Natural killer cell (primary cell): ENCODE results near the gene GNAT2. TPM values are rescaled to one million over a fixed set of nuclear protein-coding genes. Genes with fewer than 3 reads are reported as not detected.
A peak's percentile ranks its signal among the peaks of the same experiment; 100 is the strongest.

ENCODE experiments used
- ATAC-seq, 3 donors: fragments of 150-1000 bp in 2 of 3; fragments of 200-7000 bp in 1 of 3; cut with Tn5 transposase; 1 replicate in 1 of 3; 2 replicates in 2 of 3; pipeline ENCODE4 v1.10.0; 2021; ENCODE audit warnings: mild to moderate bottlenecking in 2 of 3, moderate library complexity in 2 of 3
- DNase-seq, 2 donors: peaks; one replicate each; pipeline versions ENCODE4 v3.0.0 to v3.0.0-alpha.2; 2013 to 2021; ENCODE audit warnings: mixed read lengths in 1 of 2
- H3K27ac ChIP-seq: one replicate; pipeline ENCODE4 v1.5.1; 2013; ENCODE audit warnings: mild to moderate bottlenecking, low read length
- H3K27me3 ChIP-seq: one replicate; pipeline ENCODE4 v1.6.1; 2013; ENCODE audit warnings: low read length; ENCODE audit not compliant: control insufficient read depth, insufficient read depth
- H3K36me3 ChIP-seq: one replicate; pipeline ENCODE4 v1.6.1; 2013; ENCODE audit warnings: low read length; ENCODE audit not compliant: control insufficient read depth, insufficient read depth
- H3K4me1 ChIP-seq: one replicate; pipeline ENCODE4 v1.6.1; 2013; ENCODE audit warnings: low read length; ENCODE audit not compliant: control insufficient read depth, insufficient read depth
- H3K4me3 ChIP-seq: one replicate; pipeline ENCODE4 v1.5.1; 2013; ENCODE audit warnings: low read length
- H3K9me3 ChIP-seq: one replicate; pipeline ENCODE4 v1.6.1; 2013; ENCODE audit warnings: low read length; ENCODE audit not compliant: control insufficient read depth, insufficient read depth
- H3K27ac Mint-ChIP-seq, 2 donors: one replicate each; pipeline ENCODE4 v1.8.0; 2022; ENCODE audit warnings: mild to moderate bottlenecking in 2 of 2, mixed read lengths in 2 of 2, moderate library complexity in 1 of 2
- H3K27me3 Mint-ChIP-seq, 2 donors: one replicate each; pipeline ENCODE4 v1.8.0; 2022; ENCODE audit warnings: low read depth in 2 of 2, mixed read lengths in 2 of 2
- H3K36me3 Mint-ChIP-seq: one replicate; pipeline ENCODE4 v1.8.0; 2022; ENCODE audit warnings: mixed read lengths
- H3K4me1 Mint-ChIP-seq, 2 donors: one replicate each; pipeline ENCODE4 v1.8.0; 2022; ENCODE audit warnings: mixed read lengths in 2 of 2
- H3K4me3 Mint-ChIP-seq: one replicate; pipeline ENCODE4 v1.8.0; 2022; ENCODE audit warnings: mild to moderate bottlenecking, moderate library complexity, mixed read lengths
- H3K9me3 Mint-ChIP-seq, 2 donors: one replicate each; pipeline ENCODE4 v1.8.0; 2022; ENCODE audit warnings: mixed read lengths in 2 of 2
- WGBS: methylation state at CpG from one replicate; pipeline ENCODE4 v1.1.7; 2013; ENCODE audit warnings: missing lambda C conversion rate; ENCODE audit not compliant: insufficient coverage; 5-methylcytosine and 5-hydroxymethylcytosine counted together
- intact Hi-C: fragments of 100-400 bp; cut with micrococcal nuclease; formaldehyde crosslinking; loops from one replicate; pipeline ENCODE4 v1.14.2; 2022
- total RNA-seq, 4 donors: library from RNA; stranded (reverse); fragments of 120-200 nt in 1 of 4; gene quantifications; one replicate each; pipeline versions ENCODE4 v1.2.3 to v1.2.4, GENCODE V29; 2013 to 2022
- TF ChIP-seq, protein P1 (sequence below): fragments of 200-600 bp; IDR thresholded peaks from one replicate; pipeline ENCODE4 v1.8.0; 2022; ENCODE audit warnings: antibody characterized with exemption

Gene GNAT2
- total RNA-seq, 3 donors from 2014 or later (not counting 1 experiment from before 2014, with no cell fraction given) = not detected

- Histone ChIP-seq H3K36me3 (peaks cover 5% of the 10 kb centered on the region), H3K9me3 (no peaks in the 10 kb centered on the region), H3K27ac (peak overlapping the region; percentile 89), H3K27me3 (no peaks in the 10 kb centered on the region), H3K4me1 (peaks cover 64% of the 10 kb centered on the region), H3K4me3 (peak overlapping the region; percentile 76)
- Mint-ChIP-seq H3K36me3 (no peaks in the 10 kb centered on the region), H3K4me1 (peaks cover 43 to 67% of the 10 kb centered on the region in 2 donors), H3K9me3 (no peaks in the 10 kb centered on the region), H3K4me3 (peak overlapping the region; percentile 99), H3K27ac (peak overlapping the region; percentile 93 to 99), H3K27me3 (peaks cover 0 to 2% of the 10 kb centered on the region in 2 donors)
- intact Hi-C loops = loop anchor here (1.0 kb wide), 1 partner anchor 73 kb away; the partner anchor contains the start of gene GNAI3
- DNase-seq = peak; percentile 92 to 97
- peak; percentile 80 to 90 (median 83) for ATAC-seq
- TF ChIP-seq, protein P1, sequence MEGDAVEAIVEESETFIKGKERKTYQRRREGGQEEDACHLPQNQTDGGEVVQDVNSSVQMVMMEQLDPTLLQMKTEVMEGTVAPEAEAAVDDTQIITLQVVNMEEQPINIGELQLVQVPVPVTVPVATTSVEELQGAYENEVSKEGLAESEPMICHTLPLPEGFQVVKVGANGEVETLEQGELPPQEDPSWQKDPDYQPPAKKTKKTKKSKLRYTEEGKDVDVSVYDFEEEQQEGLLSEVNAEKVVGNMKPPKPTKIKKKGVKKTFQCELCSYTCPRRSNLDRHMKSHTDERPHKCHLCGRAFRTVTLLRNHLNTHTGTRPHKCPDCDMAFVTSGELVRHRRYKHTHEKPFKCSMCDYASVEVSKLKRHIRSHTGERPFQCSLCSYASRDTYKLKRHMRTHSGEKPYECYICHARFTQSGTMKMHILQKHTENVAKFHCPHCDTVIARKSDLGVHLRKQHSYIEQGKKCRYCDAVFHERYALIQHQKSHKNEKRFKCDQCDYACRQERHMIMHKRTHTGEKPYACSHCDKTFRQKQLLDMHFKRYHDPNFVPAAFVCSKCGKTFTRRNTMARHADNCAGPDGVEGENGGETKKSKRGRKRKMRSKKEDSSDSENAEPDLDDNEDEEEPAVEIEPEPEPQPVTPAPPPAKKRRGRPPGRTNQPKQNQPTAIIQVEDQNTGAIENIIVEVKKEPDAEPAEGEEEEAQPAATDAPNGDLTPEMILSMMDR = no peak
- WGBS = 0% methylated on average over 17 of the region's 18 CpGs
Measured at GRCh38 chr1:109620841-109621286, 1.4 kb upstream of the GNAT2 start.

- peaks cover 64% of the 10 kb centered on the region for H3K4me1 ChIP-seq
Measured at GRCh38 chr1:109620401-109620791, 980 bp upstream of the GNAT2 start.

GRCh38 chr1:109618661-109619575 is 498 bp downstream of the GNAT2 start:
- H3K27ac Mint-ChIP-seq = peak overlapping the region; percentile 93 to 99
- ATAC-seq (no peak), DNase-seq (no peak)
- Histone ChIP-seq H3K27me3 (no peaks in the 10 kb centered on the region), H3K36me3 (no peaks in the 10 kb centered on the region), H3K4me1 (peaks cover 54% of the 10 kb centered on the region), H3K4me3 (peak overlapping the region; percentile 76), H3K9me3 (no peaks in the 10 kb centered on the region), H3K27ac (peak overlapping the region; percentile 80)
- no peaks in the 10 kb centered on the region for H3K36me3 Mint-ChIP-seq
- H3K4me3 Mint-ChIP-seq = peak overlapping the region; percentile 99
- peaks cover 0 to 2% of the 10 kb centered on the region in 2 donors for H3K27me3 Mint-ChIP-seq
- TF ChIP-seq, protein P1 = no peak
- H3K4me1 Mint-ChIP-seq = peaks cover 38 to 53% of the 10 kb centered on the region in 2 donors
- no peaks in the 10 kb centered on the region for H3K9me3 Mint-ChIP-seq
- intact Hi-C loops = no loop called here
- WGBS = 31% methylated on average over 8 of the region's 9 CpGs

More at GRCh38 chr1:109620401-109620791, 980 bp upstream of the GNAT2 start:
- Histone ChIP-seq H3K27ac (peak overlapping the region; percentile 89), H3K27me3 (no peaks in the 10 kb centered on the region), H3K9me3 (no peaks in the 10 kb centered on the region), H3K36me3 (peaks cover under 1% of the 10 kb centered on the region), H3K4me3 (peak overlapping the region; percentile 76)
- WGBS = 0% methylated on average over 8 of the region's 9 CpGs
- TF ChIP-seq, protein P1 = no peak
- H3K9me3 Mint-ChIP-seq = no peaks in the 10 kb centered on the region
- no peaks in the 10 kb centered on the region for H3K36me3 Mint-ChIP-seq
- H3K4me1 Mint-ChIP-seq = peaks cover 43 to 62% of the 10 kb centered on the region in 2 donors
- DNase-seq = no peak
- intact Hi-C loops = no loop called here
- peaks cover 0 to 2% of the 10 kb centered on the region in 2 donors for H3K27me3 Mint-ChIP-seq
- H3K27ac Mint-ChIP-seq = peak overlapping the region; percentile 93 to 99
- H3K4me3 Mint-ChIP-seq = peak overlapping the region; percentile 99
- ATAC-seq = peak in 1 of 3 donors; percentile 1
